ENCODE results near the gene NOTUM.
"Not testable (repeated sequence)": the region's sequence is repeated elsewhere in the genome, so short reads cannot be mapped to it uniquely, and the experiment has no call there.

The NOTUM gene

GRCh38 chr17:81996232-81996756 is 35.3 kb upstream of the NOTUM start:
- no peak for DNase-seq (ENCODE audit: low read depth)

- no peak for DNase-seq (ENCODE audit: low read depth)
Observed at GRCh38 chr17:81995463-81996231, 34.7 kb upstream of the NOTUM start.

- DNase-seq (ENCODE audit: low read depth), result no peak
Observed at GRCh38 chr17:81994593-81995462, 33.8 kb upstream of the NOTUM start.

GRCh38 chr17:81993729-81994592 is 33.0 kb upstream of the NOTUM start:
- no peak for DNase-seq (ENCODE audit: low read depth)

- no peak for DNase-seq (ENCODE audit: low read depth)
Observed at GRCh38 chr17:81992306-81993102, 31.5 kb upstream of the NOTUM start.

GRCh38 chr17:81991684-81992305 is 30.8 kb upstream of the NOTUM start:
- no peak for DNase-seq (ENCODE audit: low read depth)

- DNase-seq (ENCODE audit: low read depth), result no peak
Observed at GRCh38 chr17:81990836-81991683, 30.1 kb upstream of the NOTUM start.

- no peak for DNase-seq (ENCODE audit: low read depth)
Observed at GRCh38 chr17:81987161-81987770, 26.3 kb upstream of the NOTUM start.

- DNase-seq (ENCODE audit: low read depth), result no peak
Observed at GRCh38 chr17:81986606-81987005, 25.6 kb upstream of the NOTUM start.

GRCh38 chr17:81984773-81985410 is 23.9 kb upstream of the NOTUM start:
- no peak for DNase-seq (ENCODE audit: low read depth)

GRCh38 chr17:81983639-81984373 is 22.8 kb upstream of the NOTUM start:
- no peak for DNase-seq (ENCODE audit: low read depth)

- DNase-seq (ENCODE audit: low read depth), result no peak
Observed at GRCh38 chr17:81983011-81983638, 22.1 kb upstream of the NOTUM start.

- DNase-seq (ENCODE audit: low read depth), result not testable (repeated sequence)
Observed at GRCh38 chr17:81981511-81981910, 20.5 kb upstream of the NOTUM start.

GRCh38 chr17:81980707-81981343 is 19.8 kb upstream of the NOTUM start:
- DNase-seq (ENCODE audit: low read depth), result no peak

GRCh38 chr17:81980122-81980521 is 19.1 kb upstream of the NOTUM start:
- DNase-seq (ENCODE audit: low read depth), result no peak

- no peak for DNase-seq (ENCODE audit: low read depth)
Observed at GRCh38 chr17:81978524-81979298, 17.7 kb upstream of the NOTUM start.
